ACHN (cell line): Measurements from ENCODE around the gene SYCE3.

ENCODE experiments used
- DNase-seq: peaks from one replicate; pipeline ENCODE4 v3.0.0-alpha.2; 2015
- in situ Hi-C: cut with HindIII; loops from 2 replicates; pipeline ENCODE4 v1.10.0; 2017; ENCODE audit warnings: low sequenced_read_pairs, low pct_ligation_motif_present, low pct_unique_long_range_greater_than_20kb

SYCE3 gene

DNA sequence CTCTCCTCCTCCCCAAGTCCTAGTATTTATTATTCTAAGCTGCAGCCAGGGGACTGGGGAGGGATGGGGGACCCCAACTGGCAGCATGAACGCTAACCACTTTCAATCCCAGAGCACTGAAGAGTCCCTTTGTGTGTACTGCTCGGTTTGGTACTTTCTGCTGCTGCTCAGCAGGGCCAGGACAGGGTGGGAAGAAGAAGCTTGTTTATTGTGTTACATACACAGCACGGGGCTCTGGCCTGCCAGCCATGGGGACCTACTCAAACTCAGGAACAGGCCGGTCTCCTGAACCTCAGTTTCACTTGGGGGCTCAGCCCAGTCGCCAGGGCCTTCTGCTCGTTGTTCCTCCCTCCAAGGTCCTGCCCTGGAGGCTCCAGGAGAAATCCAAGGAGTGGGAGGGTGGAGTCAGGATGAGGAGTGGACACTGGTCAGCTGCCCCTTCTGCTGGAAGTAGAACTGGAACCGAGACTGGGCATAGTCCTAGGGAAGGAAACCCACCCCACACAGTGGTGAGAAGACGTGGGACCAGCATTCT is 16.1 kb upstream of the SYCE3 start:
- in situ Hi-C loops = no loop called here
- no peak for DNase-seq

DNA sequence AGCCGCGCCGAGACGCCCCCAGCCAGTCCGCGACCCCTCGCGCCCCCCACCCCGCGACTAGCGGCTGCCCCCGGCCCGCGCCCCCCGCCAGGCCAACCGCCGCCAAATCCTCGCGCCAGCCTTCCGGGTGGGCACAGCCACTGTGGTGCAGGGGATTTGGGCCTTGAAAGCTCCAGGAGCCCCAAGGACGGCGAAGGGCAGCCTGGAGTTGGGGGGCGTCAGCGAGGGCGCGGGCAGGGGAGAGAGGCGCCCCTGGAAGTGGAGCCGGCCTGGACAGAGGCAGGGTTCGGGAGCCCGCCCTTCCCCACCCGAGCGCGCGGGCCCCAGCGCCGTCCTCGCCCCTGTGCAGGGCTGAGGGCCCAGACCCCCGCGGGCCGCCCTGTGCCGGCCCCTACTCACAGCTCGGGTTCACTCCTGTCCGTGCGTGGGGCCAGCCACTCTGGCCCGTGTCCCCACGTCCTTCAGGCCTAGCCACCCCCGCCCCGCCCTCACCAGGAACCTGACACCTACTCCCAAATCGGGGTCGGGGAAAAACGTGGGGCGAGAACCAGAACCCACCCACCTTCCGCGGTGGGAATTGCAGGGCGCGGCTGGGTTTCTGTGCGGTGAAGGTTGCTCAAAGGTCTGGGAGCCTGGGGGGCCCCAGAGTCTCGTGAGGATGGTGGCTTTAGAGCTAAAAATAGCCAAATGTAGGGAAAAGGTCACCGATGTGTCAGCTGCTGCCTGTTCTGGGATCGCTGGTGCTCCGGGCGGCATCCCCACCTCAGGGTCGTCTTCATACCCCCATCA is 15.5 kb upstream of the SYCE3 start, which contains the start of gene CPT1B:
CPT1B (minus strand) TSS at position 441 of the 789 bp plus-strand sequence. CDS start 512 bp downstream, outside the sequence.
- DNase-seq = no peak

DNA sequence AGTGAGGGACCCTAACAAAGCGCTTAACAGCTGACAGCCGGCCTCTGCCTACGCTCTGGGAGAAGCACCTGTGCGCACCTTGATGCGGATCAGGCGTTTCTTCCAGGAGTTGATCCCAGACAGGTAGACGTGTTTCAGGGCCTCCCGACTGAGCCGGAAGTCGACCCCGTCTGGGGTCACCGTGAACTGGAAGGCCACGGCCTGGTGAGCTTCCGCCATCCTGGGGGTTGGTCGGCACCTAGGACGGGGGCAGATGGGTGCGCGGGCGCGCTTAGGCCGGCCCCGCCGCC is 14.9 kb upstream of the SYCE3 start:
- in situ Hi-C loops = no loop called here
- no peak for DNase-seq

More for the DNA sequence above, 15.5 kb upstream of the SYCE3 start, which contains the start of gene CPT1B:
- in situ Hi-C loops = no loop called here

DNA sequence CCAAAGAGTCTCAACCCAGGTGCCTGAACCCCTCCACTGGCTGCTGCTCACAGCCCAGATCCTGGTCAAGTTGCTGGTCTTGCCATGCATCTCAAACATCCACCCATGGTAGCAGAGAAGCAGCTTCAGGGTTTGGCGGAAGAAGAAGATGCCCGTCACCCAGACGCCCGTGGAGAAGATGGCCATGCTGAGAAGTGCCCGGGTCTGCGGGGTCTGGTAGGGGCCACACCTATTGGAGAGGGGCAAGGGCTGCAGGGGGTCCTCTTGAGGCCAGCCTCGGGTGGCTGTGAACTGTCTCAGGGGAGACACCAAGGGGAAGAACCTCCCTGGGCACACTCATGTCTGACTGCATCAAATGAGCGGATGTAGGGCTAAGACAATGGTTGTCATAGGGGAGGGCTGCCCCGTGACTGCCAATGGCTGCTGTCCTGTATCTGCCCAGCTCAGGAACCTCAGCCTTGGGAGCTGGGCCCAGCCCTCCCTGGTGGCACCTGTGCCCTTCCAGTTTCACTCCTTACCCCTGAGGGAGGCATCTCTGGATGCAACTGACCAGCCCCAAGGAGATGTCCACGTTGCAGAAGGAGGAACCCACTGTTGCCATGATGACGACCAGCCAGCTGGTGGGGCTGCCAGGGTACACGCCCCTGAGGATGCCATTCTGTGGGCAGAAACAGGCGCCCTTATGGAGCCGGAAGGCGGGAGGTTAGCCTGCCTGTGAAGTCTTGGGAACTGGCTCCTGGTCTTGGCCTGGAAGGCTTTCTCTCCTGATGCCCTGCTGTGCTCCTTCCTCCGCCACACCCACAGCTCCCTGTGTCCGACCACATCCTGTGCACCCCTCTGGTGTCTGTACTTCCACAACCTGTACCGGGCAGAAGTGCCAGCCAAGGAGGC is 14.3 kb upstream of the SYCE3 start:
- in situ Hi-C loops = no loop called here
- DNase-seq = no peak

DNA sequence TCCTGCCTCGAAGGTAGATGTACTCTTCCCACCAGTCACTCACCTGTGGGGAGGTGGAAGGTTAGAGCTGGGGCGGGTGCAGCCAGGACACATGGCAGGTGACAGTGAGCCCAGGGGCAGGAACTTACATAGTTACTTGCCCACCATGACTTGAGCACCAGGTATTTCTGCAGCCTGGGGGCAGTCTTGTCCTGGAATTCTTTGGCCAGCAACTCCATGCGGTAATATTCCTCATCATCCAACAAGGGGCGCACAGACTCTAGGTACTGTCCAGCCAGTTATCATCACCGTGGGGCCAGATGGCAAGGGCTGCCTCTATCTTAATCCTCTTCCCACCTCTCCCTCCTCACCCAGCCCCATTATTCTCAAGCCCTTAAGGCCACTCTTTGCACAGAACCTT is 13.4 kb upstream of the SYCE3 start:
- DNase-seq = peak; percentile 67
- in situ Hi-C loops = no loop called here

DNA sequence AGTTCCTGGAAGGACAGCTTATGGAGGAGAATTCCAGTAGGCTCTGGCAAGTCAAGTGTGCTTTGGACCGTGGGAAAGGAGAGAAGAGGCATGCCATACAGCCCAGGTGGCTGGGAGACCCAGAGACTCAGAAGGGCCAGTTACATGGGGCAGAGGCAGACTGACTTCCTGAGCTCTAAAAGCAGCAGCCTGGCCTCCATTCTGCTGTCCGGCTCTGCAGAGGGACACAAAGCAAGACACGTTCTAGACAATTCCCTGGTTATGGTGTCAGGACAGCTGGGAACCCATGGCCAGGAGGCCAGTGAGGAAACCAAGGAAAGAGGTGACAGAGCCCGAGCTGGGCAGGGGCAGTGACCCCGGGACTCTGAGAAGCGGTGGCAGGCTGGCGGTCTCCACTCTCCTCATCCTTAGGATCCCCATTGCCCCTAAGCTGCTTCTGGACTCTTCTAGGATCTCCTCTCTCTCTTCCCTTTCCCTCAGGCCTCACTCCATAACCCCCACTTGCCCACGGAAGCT is 12.8 kb upstream of the SYCE3 start:
- in situ Hi-C loops = no loop called here
- DNase-seq = no peak

DNA sequence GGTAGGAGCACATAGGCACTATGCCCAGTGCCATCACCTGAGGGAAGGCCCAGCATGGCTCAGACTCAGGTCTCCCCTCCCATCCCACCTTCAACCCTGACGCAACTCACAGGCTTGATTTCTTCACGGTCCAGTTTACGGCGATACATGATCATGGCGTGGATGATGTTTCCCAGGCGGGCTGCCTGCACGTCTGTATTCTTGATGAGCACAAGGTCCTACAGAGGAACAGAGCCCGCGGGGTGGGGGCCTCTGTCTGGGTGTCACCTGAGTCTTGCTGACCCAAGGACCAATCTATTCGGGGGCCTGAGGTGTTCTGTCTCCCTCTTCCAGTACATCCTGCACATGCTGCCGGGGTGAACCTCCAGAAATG is 11.7 kb upstream of the SYCE3 start:
- in situ Hi-C loops = no loop called here
- DNase-seq = no peak

DNA sequence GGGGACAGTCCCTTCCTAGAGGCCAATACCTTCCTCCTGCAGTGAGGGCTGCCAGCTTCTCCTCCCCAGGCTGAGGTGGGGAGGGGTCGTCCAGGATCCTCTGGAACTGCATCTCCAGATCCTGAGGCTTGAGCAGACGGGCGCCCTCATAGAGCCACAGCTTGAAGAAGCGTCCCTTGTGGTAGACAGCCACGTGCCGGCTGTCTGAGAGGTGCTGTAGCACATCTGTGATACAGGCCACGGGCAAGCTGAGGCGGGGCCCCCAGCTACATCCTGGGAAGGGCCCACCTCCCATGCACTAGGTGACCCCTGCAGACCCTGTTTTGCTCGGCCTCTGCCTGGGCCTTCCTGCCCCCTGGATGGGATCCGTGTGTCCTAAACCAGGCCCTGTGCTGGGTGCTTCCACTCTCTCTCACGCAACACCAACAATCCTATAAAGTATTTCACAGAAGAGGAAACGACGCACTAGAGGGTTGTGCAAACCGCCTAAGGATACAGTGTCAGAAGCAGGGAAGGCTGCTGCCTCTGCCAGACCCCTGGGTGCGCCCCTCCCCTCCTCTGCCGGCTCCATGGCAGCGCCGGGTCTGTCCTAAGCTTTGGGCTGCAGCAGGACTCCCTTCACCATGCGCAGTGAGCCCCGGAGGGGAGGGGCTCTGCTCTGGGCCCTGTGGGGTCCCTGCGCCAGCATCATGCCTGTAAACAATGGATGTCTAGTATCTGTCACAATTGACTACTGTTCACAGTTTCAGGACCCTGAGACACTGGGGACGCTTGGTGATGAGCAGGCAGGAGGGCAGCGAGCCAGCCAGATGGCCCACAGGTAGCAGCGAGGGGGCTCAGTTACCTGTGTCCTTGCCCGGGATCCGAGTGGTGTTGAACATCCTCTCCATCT is 11.0 kb upstream of the SYCE3 start:
- DNase-seq = no peak
- in situ Hi-C loops = no loop called here

DNA sequence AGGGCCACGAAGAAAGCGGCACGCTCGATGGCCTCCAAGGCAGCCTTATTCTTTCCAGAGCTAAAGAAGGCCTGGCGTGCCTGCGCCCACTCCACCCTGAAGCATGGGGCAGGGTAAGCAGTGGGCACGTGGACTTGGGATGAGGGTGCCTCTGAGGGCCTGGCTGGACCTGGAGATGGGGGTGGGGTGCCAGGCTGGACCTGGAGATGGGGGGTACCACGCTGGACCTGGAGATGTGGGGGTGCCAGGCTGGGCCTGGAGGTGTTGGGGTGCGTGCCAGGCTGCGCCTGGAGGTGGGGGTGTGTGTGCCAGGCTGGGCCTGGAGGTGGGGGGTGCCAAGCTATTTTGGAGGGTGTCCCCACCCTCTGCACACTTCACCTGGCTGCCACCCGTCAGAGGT is 10.2 kb upstream of the SYCE3 start:
- in situ Hi-C loops = no loop called here
- no peak for DNase-seq

DNA sequence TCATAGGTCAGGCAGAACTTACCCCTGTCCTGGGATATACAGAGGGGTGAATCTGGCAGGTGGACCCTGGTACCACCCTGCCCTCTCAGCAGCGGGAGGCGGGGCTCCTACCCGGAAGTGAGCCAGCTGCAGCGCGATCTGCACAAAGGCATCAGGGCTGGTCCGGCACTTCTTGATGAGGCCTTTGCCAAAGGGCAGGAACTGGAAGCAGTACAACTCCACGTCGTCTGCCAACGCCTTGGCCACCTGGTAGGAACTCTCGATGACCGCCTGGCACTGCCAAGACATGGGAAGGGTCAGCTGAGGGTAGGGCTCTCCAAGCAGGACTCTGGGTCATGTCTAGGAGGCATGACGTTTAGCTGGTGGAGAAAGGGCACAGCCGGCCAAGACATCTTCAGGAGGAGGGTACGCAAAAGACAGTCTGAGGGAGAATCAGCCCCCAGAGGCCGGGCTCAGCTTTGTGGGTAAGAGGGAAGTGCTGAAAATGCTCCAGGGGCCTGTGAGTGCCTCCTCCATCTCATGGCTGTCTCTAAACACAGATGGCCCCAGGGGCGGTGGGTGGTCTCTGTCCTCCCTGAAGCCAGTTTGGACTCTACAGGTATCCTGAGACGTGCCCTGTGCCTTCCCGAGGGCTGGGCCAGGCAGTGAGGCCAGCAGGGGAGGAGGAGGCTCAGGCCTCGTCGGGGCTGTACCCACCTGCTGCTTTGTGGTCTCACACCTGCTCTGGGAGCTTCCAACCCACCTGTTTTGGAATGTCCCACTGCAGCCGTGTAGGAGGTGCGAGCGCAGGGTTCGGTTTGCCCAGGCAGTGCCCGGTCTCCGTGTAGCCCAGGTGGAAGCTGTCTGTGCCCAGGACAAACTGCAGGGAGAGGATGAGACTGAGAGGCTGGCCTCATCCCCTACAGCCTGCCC is 8.8 kb upstream of the SYCE3 start:
- in situ Hi-C loops = no loop called here
- no peak for DNase-seq

DNA sequence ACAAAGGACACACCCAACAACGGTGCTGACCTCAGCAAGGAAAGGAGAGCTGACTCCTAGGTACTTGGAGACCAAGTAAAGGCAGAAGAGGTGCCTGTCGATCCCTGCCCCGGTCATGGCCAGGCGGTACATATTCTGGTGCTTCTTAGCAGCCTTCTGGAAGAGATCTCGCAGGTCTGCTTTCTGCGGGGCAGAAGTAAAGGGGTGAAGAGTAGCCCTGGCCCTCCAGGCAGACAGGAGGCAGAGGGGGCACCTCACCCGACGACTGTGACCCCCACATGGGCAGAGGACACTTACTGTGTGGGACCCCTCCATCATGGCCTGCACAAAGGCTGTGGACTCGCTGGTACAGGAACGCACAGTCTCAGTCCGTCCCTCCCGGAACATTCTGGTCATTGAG is 8.1 kb upstream of the SYCE3 start:
- DNase-seq = no peak
- in situ Hi-C loops = no loop called here

DNA sequence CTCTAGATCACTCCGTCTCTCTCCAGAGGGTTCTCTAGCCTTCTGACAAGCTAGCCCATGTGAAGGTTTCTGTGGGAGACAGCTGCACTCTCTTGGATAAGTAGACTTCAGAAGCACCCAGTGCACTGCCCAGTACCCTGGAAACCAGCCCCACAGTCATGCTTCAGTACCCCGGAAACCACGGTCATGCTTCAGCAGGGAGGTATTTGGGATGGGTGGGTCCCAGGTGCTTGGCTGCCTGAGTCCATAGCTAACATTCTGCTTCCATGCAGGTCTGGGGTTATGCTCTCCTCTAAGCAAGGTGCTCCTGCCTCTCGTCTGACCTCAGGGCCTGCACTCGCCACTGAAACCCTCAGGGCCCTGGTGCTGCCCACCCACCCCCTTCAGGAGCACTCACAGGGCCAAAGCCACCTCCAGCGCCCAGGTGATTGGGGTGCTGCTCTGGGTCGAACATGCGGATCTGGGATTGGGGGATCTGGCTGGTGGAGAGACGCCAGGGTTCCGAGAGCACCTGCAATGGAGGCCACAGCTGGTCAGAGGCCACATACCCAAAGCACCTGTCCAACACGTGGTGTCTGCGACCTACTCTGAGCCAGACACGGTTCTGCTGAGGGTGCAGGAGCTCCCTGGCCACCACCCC is 7.3 kb upstream of the SYCE3 start:
- DNase-seq = peak; percentile 65
- in situ Hi-C loops = no loop called here

DNA sequence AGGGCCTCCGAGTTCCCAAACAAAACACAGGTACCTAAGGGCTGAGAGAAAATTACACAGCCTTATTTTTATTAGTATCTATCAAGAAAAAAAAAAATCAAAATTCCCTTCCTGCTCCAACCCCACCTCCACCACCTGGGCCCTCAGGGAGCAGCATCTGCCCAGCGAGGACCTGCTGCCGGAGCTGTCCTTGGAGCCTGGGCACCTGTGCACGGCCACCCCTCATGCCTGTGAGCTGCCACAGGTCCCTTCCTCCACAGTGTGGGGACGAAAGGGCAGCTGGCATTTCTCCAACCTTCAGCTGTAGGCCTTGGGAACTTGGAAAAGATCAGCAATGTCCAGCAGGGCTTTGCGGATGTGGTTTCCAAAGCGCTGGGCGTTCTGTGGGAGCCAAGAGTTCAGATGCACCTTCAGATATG is 6.3 kb upstream of the SYCE3 start:
- no peak for DNase-seq
- in situ Hi-C loops = no loop called here

DNA sequence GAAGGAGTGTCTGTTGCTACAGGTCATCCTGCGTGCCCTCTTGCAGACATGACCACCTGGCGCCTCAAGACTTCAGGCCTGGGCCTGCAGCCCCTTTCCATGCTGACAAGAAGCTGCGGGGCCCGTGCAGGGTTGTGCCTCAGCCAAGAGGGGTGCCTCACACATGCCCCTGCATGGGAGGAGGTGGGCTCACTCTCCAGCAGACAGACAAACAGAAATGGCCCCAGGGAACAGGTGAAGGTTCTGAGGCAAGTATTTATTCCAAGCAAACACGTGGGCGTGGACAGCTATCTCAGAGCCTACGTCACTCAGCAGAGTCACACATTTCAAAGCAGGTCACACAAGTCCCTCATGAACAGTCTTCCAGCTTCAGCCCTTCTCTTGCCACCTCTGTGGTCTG is 5.9 kb upstream of the SYCE3 start:
- in situ Hi-C loops = no loop called here
- DNase-seq = no peak

DNA sequence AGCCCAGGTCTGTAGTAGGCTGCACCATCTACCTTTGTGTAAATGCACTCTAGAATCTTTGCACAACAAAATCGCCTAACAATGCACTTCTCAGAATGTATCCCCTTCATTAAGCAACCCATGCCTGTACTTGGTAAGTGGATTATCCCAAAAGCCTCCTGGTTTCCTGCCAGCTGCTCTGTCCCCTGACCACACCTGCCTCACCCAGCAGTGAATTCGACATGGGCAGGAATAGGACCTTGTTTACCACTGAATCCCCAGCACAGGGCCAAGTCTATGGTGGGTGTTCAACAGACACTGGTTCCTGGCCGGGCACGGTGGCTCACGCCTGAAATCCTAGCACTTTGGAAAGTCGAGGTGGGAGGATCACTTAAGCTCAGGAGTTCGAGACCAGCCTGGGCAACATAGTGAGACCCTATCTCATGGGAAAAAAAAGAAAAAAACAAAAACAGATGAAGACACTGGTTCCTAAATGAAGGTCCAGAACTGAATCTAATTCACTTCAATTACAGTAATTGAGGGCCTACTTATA is 5.1 kb upstream of the SYCE3 start:
- no peak for DNase-seq
- in situ Hi-C loops = no loop called here

DNA sequence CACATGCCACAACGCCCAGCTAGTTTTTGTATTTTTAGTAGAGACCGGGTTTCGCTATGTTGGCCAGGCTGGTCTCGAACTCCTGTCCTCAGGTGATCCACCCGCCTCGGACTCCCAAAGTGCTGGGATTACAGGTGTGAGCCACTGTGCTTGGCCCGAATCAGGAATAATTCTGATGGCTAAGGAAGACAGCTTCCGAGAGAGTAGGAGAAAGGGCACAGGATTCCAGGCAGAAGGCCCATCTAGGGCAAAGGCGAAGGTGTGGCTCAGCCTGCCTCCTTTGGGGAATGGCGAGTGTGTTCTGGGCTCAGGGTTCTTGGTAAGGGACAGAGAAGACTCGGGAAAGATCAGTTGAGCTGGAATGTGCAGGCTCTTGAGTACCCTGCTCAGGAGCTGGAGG is 1.6 kb upstream of the SYCE3 start:
- DNase-seq = no peak
- in situ Hi-C loops = no loop called here
